ENCODE data around the gene CACFD1.

The CACFD1 gene

GRCh38 chr9:133484671-133485437 lies 25.1 kb downstream of the CACFD1 start:
- DNase-seq = no peak

- no peak for DNase-seq
These were observed 25.9 kb downstream of the CACFD1 start for GRCh38 chr9:133485531-133486260.

- DNase-seq = no peak
These were observed 27.6 kb downstream of the CACFD1 start for GRCh38 chr9:133487331-133487725.

GRCh38 chr9:133488686-133489252 lies 29.0 kb downstream of the CACFD1 start:
- no peak for DNase-seq

GRCh38 chr9:133489253-133490190 lies 29.7 kb downstream of the CACFD1 start:
- DNase-seq = no peak

GRCh38 chr9:133490201-133490681 lies 30.5 kb downstream of the CACFD1 start:
- DNase-seq = no peak

- no peak for DNase-seq
These were observed 31.3 kb downstream of the CACFD1 start for GRCh38 chr9:133490865-133491655.

GRCh38 chr9:133491656-133491925 lies 31.8 kb downstream of the CACFD1 start:
- DNase-seq = no peak

GRCh38 chr9:133492061-133493021 lies 32.6 kb downstream of the CACFD1 start:
- no peak for DNase-seq

- DNase-seq = no peak
These were observed 33.6 kb downstream of the CACFD1 start for GRCh38 chr9:133493428-133493827.

GRCh38 chr9:133493845-133494540 lies 34.2 kb downstream of the CACFD1 start:
- DNase-seq = no peak

GRCh38 chr9:133494636-133495326 lies 35.0 kb downstream of the CACFD1 start:
- DNase-seq = no peak

GRCh38 chr9:133495327-133496293 lies 35.8 kb downstream of the CACFD1 start:
- DNase-seq = no peak

- no peak for DNase-seq
These were observed 37.4 kb downstream of the CACFD1 start for GRCh38 chr9:133496861-133497842.

- DNase-seq = no peak
These were observed 39.5 kb downstream of the CACFD1 start for GRCh38 chr9:133499132-133499891.

- no peak for DNase-seq
These were observed 40.1 kb downstream of the CACFD1 start for GRCh38 chr9:133499892-133500270.
